ENCODE results near the gene CAMLG. TPM values are rescaled to one million over a fixed set of nuclear protein-coding genes. Genes with fewer than 3 reads are reported as not detected.
"Not testable (repeated sequence)": the region's sequence is repeated elsewhere in the genome, so short reads cannot be mapped to it uniquely, and the experiment has no call there.

The CAMLG gene
- polyA plus RNA-seq, 1 of the 3 experiments (the other 2 are of a cell fraction): 16.9 TPM

DNA sequence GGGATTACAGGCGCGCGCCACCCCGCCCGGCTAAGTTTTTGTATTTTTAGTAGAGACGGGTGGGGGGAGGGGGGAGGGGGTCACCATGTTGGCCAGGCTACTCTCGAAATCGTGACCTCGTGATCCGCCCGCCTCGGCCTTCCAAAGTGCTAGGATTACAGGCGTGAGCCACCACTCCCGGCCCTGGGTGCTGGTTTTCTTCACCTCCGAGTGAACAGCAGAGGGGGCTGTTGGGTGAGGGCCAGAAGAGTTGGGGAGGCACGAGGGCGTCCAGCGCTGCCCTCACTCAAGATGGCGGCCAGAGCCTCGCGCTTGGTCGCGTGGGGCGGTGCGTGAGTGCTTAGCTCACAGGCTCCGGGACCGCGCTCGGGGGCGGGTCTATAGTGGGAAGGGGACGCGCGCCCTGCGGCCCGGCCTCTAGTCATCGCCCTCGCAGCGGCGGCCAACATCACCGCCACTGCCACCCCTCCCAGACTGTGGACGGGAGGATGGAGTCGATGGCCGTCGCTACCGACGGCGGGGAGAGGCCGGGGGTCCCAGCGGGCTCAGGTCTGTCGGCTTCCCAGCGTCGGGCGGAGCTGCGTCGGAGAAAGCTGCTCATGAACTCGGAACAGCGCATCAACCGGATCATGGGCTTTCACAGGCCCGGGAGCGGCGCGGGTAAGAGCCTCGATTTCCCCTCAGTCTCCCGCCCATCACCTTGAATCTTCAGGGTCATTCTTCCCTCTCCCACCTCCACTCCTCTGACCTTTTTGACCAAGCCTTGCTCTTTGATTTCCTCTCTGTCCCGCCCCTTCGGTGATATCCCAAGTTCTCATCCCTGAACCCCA is at the start of gene CAMLG (continued):
- TF ChIP-seq, protein P1, sequence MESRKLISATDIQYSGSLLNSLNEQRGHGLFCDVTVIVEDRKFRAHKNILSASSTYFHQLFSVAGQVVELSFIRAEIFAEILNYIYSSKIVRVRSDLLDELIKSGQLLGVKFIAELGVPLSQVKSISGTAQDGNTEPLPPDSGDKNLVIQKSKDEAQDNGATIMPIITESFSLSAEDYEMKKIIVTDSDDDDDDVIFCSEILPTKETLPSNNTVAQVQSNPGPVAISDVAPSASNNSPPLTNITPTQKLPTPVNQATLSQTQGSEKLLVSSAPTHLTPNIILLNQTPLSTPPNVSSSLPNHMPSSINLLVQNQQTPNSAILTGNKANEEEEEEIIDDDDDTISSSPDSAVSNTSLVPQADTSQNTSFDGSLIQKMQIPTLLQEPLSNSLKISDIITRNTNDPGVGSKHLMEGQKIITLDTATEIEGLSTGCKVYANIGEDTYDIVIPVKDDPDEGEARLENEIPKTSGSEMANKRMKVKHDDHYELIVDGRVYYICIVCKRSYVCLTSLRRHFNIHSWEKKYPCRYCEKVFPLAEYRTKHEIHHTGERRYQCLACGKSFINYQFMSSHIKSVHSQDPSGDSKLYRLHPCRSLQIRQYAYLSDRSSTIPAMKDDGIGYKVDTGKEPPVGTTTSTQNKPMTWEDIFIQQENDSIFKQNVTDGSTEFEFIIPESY (IDR thresholded peaks at IDR 0.05; ENCODE audit: borderline replicate concordance, low read depth): peak; percentile 87; the same call in 1 of the 2 replicates
- TF ChIP-seq, protein P2, sequence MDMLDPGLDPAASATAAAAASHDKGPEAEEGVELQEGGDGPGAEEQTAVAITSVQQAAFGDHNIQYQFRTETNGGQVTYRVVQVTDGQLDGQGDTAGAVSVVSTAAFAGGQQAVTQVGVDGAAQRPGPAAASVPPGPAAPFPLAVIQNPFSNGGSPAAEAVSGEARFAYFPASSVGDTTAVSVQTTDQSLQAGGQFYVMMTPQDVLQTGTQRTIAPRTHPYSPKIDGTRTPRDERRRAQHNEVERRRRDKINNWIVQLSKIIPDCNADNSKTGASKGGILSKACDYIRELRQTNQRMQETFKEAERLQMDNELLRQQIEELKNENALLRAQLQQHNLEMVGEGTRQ (IDR thresholded peaks at IDR 0.05; ENCODE audit: borderline replicate concordance, low read depth, low read length): peak; percentile 37; the same call in 1 of the 2 replicates
- TF ChIP-seq, protein P3, sequence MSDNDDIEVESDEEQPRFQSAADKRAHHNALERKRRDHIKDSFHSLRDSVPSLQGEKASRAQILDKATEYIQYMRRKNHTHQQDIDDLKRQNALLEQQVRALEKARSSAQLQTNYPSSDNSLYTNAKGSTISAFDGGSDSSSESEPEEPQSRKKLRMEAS (IDR thresholded peaks at IDR 0.05; ENCODE audit: low read depth): peak; percentile 92
- no peak for TF ChIP-seq RCOR1 (IDR thresholded peaks at IDR 0.05; ENCODE audit: low read length)
- no peak for TF ChIP-seq FOSL2 (IDR thresholded peaks at IDR 0.05; ENCODE audit: borderline replicate concordance, low read depth)
- peak; percentile 33 for TF ChIP-seq SMC3 (IDR thresholded peaks at IDR 0.05; ENCODE audit: low read depth, low read length)
- TF ChIP-seq FOXM1 (IDR thresholded peaks at IDR 0.05; ENCODE audit: low read depth): no peak
- peak; percentile 56 for TF ChIP-seq MXI1 (IDR thresholded peaks at IDR 0.05; ENCODE audit: low read depth, low read length)
- TF ChIP-seq POLR2AphosphoS5 (IDR thresholded peaks at IDR 0.05; ENCODE audit: low read depth, low read length): peak; percentile 70

DNA sequence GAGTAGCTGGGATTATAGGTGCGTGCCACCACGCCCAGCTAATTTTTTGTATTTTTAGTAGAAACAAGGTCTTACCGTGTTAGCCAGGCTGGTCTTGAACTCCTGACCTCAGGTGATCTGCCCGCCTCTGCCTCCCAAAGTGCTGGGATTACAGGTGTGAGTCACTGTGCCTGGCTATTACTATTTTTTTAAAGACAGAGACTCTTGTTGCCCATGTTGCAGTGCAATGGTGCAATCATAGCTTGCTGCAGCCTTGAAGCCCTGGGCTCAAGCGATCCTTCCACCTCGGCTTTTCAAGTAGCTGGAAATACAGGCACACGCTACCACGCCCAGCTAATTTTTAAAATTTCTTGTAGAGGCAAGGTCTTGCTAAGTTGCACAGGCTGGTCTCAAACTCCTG is 48.2 kb upstream of the CAMLG start:
- H4K20me1 ChIP-seq (ENCODE audit: insufficient read depth); H3K27me3 ChIP-seq (ENCODE audit: insufficient read depth); H3K9me2 ChIP-seq; H3K27ac ChIP-seq (ENCODE audit: low read depth in 2 of 2, low read length in 1 of 2); H3K9ac ChIP-seq; H2AFZ ChIP-seq (ENCODE audit: low read depth); H3K79me2 ChIP-seq (ENCODE audit: insufficient read depth); H3K4me3 ChIP-seq (ENCODE audit: low read depth in 2 of 2, low read length in 1 of 2); POLR2A ChIA-PET; CTCF ChIA-PET; H3K9me3 ChIP-seq; DNase-seq; H3K4me2 ChIP-seq; H3K4me1 ChIP-seq (ENCODE audit: control insufficient read depth in 1 of 2, insufficient read depth in 2 of 2, low read depth in 1 of 2, low read length in 1 of 2): not testable (repeated sequence)
- 99% methylated on average over 8 of the region's 8 CpGs for WGBS (ENCODE audit: low lambda C conversion rate)
- Histone ChIP-seq H3K36me3 (replicated peaks in 1 of 2; ENCODE audit: control insufficient read depth in 1 of 2, insufficient read depth in 2 of 2, low read length in 1 of 2) (peaks cover 44 to 91% of the 10 kb centered on the region in 2 experiments), H3F3A (replicated peaks; ENCODE audit: insufficient read depth) (peaks cover 17% of the 10 kb centered on the region)

DNA sequence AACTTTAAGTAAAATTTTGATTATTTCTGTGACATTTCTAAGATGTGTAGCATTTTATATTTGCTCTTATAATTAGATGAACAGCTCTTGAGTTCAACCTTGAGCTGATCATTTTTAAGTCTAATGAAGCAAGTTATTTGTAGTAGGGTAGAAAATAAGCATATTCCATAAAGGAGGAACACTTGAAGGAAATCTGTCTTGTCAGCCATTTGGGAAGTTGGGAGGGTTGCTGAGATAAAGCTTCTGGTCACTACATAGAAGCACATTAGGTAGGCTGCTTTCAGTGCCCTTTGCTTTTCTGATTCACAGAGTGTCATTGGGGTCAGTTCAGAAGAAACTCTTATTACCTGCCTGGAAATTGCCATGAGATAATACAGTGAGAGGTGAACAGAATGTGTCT is 45.6 kb upstream of the CAMLG start:
- no peaks in the 10 kb centered on the region for H3K27me3 ChIP-seq (ENCODE audit: insufficient read depth)
- H3F3A ChIP-seq (replicated peaks; ENCODE audit: insufficient read depth): peaks cover 24% of the 10 kb centered on the region
- H3K36me3 ChIP-seq (replicated peaks in 1 of 2; ENCODE audit: control insufficient read depth in 1 of 2, insufficient read depth in 2 of 2, low read length in 1 of 2): peaks cover 38 to 77% of the 10 kb centered on the region in 2 experiments
- H3K4me2 ChIP-seq: no peak overlapping the region
- H4K20me1 ChIP-seq (ENCODE audit: insufficient read depth): no peaks in the 10 kb centered on the region
- ChIA-PET POLR2A (no interaction called here), CTCF (no interaction called here)
- H3K9ac ChIP-seq: no peak overlapping the region
- no peak overlapping the region for H3K27ac ChIP-seq (ENCODE audit: low read depth in 2 of 2, low read length in 1 of 2)
- no peaks in the 10 kb centered on the region for H3K9me2 ChIP-seq
- no peaks in the 10 kb centered on the region for H3K79me2 ChIP-seq (ENCODE audit: insufficient read depth)
- DNase-seq: no peak
- H3K4me3 ChIP-seq (ENCODE audit: low read depth in 2 of 2, low read length in 1 of 2): no peak overlapping the region
- H3K9me3 ChIP-seq: no peaks in the 10 kb centered on the region
- H2AFZ ChIP-seq (ENCODE audit: low read depth): no peak overlapping the region
- H3K4me1 ChIP-seq (ENCODE audit: control insufficient read depth in 1 of 2, insufficient read depth in 2 of 2, low read depth in 1 of 2, low read length in 1 of 2): no peaks in the 10 kb centered on the region
- TF ChIP-seq, protein P2 (IDR thresholded peaks at IDR 0.05; ENCODE audit: borderline replicate concordance, low read depth, low read length): no peak
- TF ChIP-seq FOXJ3 (CRISPR knock-in tag; IDR thresholded peaks at IDR 0.05) (no peak), FOXM1 (IDR thresholded peaks at IDR 0.05; ENCODE audit: low read depth) (no peak), NRF1 (IDR thresholded peaks at IDR 0.05; ENCODE audit: low read depth, low read length) (no peak), POLR2AphosphoS5 (IDR thresholded peaks at IDR 0.05; ENCODE audit: low read depth, low read length) (no peak), ELF1 (IDR thresholded peaks at IDR 0.05) (no peak), FOSL2 (IDR thresholded peaks at IDR 0.05; ENCODE audit: borderline replicate concordance, low read depth) (no peak), NFIC (IDR thresholded peaks at IDR 0.05; ENCODE audit: borderline replicate concordance) (no peak), TCF12 (IDR thresholded peaks at IDR 0.05) (no peak), MEF2A (IDR thresholded peaks at IDR 0.05; ENCODE audit: borderline replicate concordance, low read depth) (no peak), EP300 (IDR thresholded peaks at IDR 0.05; ENCODE audit: borderline replicate concordance in 1 of 2, low read depth in 1 of 2, low read length in 1 of 2) (no peak), RCOR1 (IDR thresholded peaks at IDR 0.05; ENCODE audit: low read length) (no peak)
- TF ChIP-seq, protein P4, sequence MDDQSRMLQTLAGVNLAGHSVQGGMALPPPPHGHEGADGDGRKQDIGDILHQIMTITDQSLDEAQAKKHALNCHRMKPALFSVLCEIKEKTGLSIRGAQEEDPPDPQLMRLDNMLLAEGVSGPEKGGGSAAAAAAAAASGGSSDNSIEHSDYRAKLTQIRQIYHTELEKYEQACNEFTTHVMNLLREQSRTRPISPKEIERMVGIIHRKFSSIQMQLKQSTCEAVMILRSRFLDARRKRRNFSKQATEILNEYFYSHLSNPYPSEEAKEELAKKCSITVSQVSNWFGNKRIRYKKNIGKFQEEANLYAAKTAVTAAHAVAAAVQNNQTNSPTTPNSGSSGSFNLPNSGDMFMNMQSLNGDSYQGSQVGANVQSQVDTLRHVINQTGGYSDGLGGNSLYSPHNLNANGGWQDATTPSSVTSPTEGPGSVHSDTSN (IDR thresholded peaks at IDR 0.05): no peak
- TF ChIP-seq, protein P5, sequence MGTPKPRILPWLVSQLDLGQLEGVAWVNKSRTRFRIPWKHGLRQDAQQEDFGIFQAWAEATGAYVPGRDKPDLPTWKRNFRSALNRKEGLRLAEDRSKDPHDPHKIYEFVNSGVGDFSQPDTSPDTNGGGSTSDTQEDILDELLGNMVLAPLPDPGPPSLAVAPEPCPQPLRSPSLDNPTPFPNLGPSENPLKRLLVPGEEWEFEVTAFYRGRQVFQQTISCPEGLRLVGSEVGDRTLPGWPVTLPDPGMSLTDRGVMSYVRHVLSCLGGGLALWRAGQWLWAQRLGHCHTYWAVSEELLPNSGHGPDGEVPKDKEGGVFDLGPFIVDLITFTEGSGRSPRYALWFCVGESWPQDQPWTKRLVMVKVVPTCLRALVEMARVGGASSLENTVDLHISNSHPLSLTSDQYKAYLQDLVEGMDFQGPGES (IDR thresholded peaks at IDR 0.05; ENCODE audit: low read depth, low read length): no peak
